Right atrium auricular region (tissue), 2 donors: ENCODE measurements around the gene HS1BP3. TPM values are rescaled to one million over a fixed set of nuclear protein-coding genes. Genes with fewer than 3 reads are reported as not detected.

Experiments
- DNase-seq: peaks from one replicate; pipeline ENCODE4 v3.0.0-alpha.2; 2019; ENCODE audit warnings: low spot score
- H3K27ac ChIP-seq, 2 donors: fragments of 200-600 bp; sonication (generic); 1 replicate in 1 of 2; 2 replicates in 1 of 2; pipeline ENCODE4 v1.5.1; 2016 to 2019
- H3K27me3 ChIP-seq, 2 donors: fragments of 200-600 bp; sonication (generic); one replicate each; pipeline versions ENCODE4 v1.5.1 to v1.6.0; 2017 to 2019
- H3K36me3 ChIP-seq: fragments of 200-600 bp; sonication (generic); one replicate; pipeline ENCODE4 v1.5.1; 2016
- H3K4me1 ChIP-seq, 2 donors: fragments of 200-600 bp; sonication (generic); one replicate each; pipeline versions ENCODE4 v1.5.1 to v1.6.0; 2017 to 2019
- H3K4me3 ChIP-seq, 2 donors: fragments of 200-600 bp; sonication (generic); 1 replicate in 1 of 2; 2 replicates in 1 of 2; pipeline ENCODE4 v1.5.1; 2017 to 2019; ENCODE audit warnings: mild to moderate bottlenecking in 1 of 2, moderate library complexity in 1 of 2
- H3K9me3 ChIP-seq, 2 donors: fragments of 200-600 bp; sonication (generic); one replicate each; pipeline ENCODE4 v1.5.1; 2019
- CTCF ChIP-seq, 2 donors: fragments of 200-600 bp; sonication (generic); IDR thresholded peaks; one replicate each; pipeline ENCODE4 v1.5.1; 2019; ENCODE audit warnings: antibody characterized with exemption in 2 of 2
- total RNA-seq, 2 donors: library from RNA; depleted of rRNA; stranded (reverse); fragments of >200 nt; gene quantifications; one replicate each; pipeline ENCODE4 v1.1.0, GENCODE V29; 2016

The HS1BP3 gene
- total RNA-seq, 2 donors from 2014 or later, result 19.5 to 26.0 TPM

GRCh38 chr2:20630967-20631366 lies 19.9 kb downstream of the HS1BP3 start:
- no peak for TF ChIP-seq CTCF (IDR thresholded peaks at IDR 0.05)
- peaks cover 0 to 46% of the 10 kb centered on the region in 2 donors for H3K4me1 ChIP-seq
- H3K4me3 ChIP-seq, result no peak overlapping the region
- DNase-seq, result no peak
- no peaks in the 10 kb centered on the region for H3K27me3 ChIP-seq
- no peaks in the 10 kb centered on the region for H3K9me3 ChIP-seq
- peaks cover 7% of the 10 kb centered on the region for H3K36me3 ChIP-seq
- no peak overlapping the region for H3K27ac ChIP-seq

DNA sequence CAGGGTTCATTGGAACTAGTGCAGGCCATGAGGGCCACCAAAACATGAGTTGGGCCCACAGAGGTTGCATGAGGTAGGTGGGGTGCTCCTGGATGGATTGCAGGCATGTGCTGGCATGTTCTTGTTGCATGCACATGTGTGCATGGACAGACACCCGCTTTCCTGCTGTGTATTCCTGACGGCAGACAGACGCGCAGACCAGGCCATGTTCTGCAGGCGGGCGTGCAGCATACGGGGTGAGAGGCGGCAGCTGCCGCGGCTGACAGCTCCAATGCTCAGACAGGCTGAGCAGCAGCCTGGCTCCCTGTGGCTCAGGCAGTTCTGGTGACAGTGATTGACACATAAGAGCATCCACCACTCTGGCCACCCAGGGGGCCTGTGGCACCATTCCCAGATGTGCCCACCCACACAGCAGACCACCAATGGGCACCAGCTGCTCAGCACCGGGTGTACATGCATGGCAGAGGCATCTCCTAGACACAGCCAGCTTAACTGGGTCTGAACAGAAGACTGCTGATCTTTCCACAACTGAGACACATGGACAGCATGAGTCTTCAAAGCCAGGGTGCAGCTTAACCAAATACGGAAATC lies 21.2 kb downstream of the HS1BP3 start:
- H3K27ac ChIP-seq, result no peak overlapping the region
- peaks cover 8% of the 10 kb centered on the region for H3K36me3 ChIP-seq
- no peak for TF ChIP-seq CTCF (IDR thresholded peaks at IDR 0.05)
- H3K9me3 ChIP-seq, result no peaks in the 10 kb centered on the region
- no peak for DNase-seq
- H3K4me3 ChIP-seq, result no peak overlapping the region
- no peaks in the 10 kb centered on the region for H3K27me3 ChIP-seq
- peaks cover 0 to 46% of the 10 kb centered on the region in 2 donors for H3K4me1 ChIP-seq

DNA sequence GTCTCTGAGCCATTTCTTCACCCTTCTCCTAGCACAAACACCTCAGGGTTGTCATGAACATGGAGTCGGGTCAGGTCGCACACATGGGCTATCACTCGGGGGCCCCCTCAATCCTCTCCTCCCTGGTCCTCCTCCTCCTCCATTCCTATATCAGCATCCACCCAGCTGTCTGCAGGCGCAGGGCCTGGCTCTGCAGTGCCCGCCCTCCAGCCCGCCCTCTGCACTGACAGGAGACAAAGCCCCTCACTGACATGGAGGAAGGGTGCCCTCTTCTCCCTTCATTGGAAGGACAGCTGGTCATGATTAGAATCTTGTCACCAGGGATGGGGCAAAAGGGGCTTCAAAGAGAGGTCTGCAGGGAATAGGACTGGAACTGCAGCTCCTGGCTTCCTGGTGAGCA lies 21.7 kb downstream of the HS1BP3 start:
- DNase-seq, result no peak
- Histone ChIP-seq H3K27ac (no peak overlapping the region), H3K9me3 (no peaks in the 10 kb centered on the region), H3K4me3 (no peak overlapping the region), H3K4me1 (peaks cover 0 to 45% of the 10 kb centered on the region in 2 donors), H3K27me3 (no peaks in the 10 kb centered on the region), H3K36me3 (peaks cover 13% of the 10 kb centered on the region)
- no peak for TF ChIP-seq CTCF (IDR thresholded peaks at IDR 0.05)

DNA sequence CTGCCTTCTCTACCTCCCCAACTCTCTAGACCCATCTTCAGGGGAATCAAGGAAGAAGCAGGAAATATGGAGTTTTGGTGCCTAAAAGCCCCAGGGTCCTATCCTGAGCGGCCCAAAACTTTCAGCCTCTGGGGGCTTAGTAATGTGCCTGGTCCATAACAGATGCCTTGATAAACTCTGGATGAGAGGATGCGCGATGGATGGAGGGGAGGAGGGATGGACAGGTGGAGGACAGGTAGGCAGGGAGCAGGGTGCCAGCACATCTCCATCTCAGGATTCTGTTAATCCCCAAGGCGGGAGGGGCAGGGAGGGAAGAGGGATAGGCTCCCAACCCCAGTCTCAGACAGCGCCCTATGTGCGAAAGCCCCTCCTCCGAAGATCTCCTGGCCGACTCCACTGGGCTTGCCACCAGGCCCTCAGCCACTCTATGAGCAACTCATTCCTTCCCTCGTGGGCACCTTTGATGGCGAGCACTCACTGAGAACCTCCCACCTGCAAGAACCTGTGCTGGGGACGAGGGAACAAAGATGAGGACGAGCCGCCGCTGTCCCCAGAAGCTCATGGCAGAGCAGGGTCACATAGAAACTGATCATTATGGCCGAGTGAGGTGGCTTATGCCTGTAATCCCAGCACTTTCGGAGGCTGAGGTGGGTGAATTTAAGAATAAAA lies 23.1 kb downstream of the HS1BP3 start:
- Histone ChIP-seq H3K27me3 (no peaks in the 10 kb centered on the region), H3K27ac (peak overlapping the region; percentile 77 to 97), H3K4me1 (peaks cover 0 to 49% of the 10 kb centered on the region in 2 donors), H3K4me3 (no peak overlapping the region), H3K9me3 (no peaks in the 10 kb centered on the region), H3K36me3 (peaks cover 26% of the 10 kb centered on the region)
- TF ChIP-seq CTCF (IDR thresholded peaks at IDR 0.05), result no peak
- no peak for DNase-seq

DNA sequence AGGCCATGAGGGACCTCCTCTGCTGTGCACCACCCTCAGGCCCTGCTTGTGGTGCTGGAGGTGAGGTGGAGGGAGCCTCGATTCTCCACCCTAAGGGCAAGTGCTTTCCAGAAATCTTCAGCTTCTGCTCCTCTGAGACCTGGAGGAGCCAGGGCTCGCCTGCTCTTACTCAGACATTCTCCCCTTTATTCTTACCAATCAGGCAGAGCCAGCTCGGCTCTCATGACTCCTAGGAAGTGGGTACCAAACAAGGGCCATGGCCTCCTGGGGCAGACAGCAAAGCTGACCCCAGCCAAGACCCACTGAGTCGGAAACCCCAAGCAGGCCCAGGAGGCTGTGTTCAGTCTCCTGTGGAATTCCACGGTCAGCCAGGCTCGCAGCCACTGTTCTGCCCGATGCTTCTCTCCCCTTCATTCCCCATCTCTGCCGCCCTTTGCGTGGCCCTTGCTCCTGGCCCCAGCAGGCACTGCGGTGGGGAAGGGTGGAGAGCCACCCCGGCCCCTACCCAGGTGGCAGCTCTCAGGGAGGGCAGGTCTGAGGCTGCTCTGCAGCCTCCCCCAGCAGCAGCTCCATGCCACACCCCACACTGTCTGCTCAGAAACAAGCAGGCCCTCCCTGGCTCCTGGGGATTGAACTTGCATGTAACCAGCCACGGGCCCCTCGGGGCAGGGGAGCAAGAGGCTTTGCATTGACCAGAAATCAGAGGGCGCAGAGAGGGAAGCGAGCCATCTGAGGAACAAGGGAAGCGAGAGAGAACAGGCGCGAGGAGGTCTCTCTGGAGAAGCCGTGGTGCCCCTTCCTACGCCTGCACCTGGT lies 24.0 kb downstream of the HS1BP3 start:
- H3K4me1 ChIP-seq, result peaks cover 0 to 59% of the 10 kb centered on the region in 2 donors
- DNase-seq, result no peak
- H3K36me3 ChIP-seq, result peaks cover 35% of the 10 kb centered on the region
- H3K4me3 ChIP-seq, result no peak overlapping the region
- no peaks in the 10 kb centered on the region for H3K9me3 ChIP-seq
- H3K27me3 ChIP-seq, result no peaks in the 10 kb centered on the region
- no peak for TF ChIP-seq CTCF (IDR thresholded peaks at IDR 0.05)
- peak overlapping the region; percentile 77 to 97 for H3K27ac ChIP-seq
